WTC11 (cell line): ENCODE data around the gene SPATA32.

Source experiments
- AFF4 ChIP-seq: sonication (generic); formaldehyde crosslinking; IDR thresholded peaks from 2 replicates; pipeline ENCODE4 v1.8.1; 2023; ENCODE audit warnings: mild to moderate bottlenecking, missing genetic modification reagents, borderline replicate concordance
- ATF3 ChIP-seq: sonication (generic); formaldehyde crosslinking; conservative IDR thresholded peaks from 2 replicates; pipeline ENCODE4 v1.8.1; 2022; ENCODE audit warnings: mild to moderate bottlenecking, missing genetic modification reagents
- CREB1 ChIP-seq: sonication (generic); formaldehyde crosslinking; IDR thresholded peaks from 2 replicates; pipeline ENCODE4 v1.8.0; 2023; ENCODE audit warnings: mild to moderate bottlenecking, missing genetic modification reagents
- CTCF ChIP-seq: fragments of 200-600 bp; IDR thresholded peaks from 2 replicates; pipeline ENCODE4 v1.8.0; 2022; ENCODE audit warnings: antibody characterized with exemption
- ELF4 ChIP-seq: sonication (generic); formaldehyde crosslinking; IDR thresholded peaks from 2 replicates; pipeline ENCODE4 v1.8.1; 2022; ENCODE audit warnings: low read depth, mild to moderate bottlenecking, moderate library complexity, missing genetic modification reagents
- FOXK1 ChIP-seq: sonication (generic); formaldehyde crosslinking; IDR thresholded peaks from 2 replicates; pipeline ENCODE4 v1.8.0; 2022; ENCODE audit warnings: mild to moderate bottlenecking, moderate library complexity, missing genetic modification reagents
- IRF1 ChIP-seq: sonication (generic); formaldehyde crosslinking; IDR thresholded peaks from 2 replicates; pipeline ENCODE4 v1.8.0; 2023; ENCODE audit warnings: missing genetic modification reagents
- KAT7 ChIP-seq: sonication (generic); formaldehyde crosslinking; IDR thresholded peaks from 2 replicates; pipeline ENCODE4 v1.8.1; 2023; ENCODE audit warnings: missing genetic modification reagents, mild to moderate bottlenecking, borderline replicate concordance
- MAX ChIP-seq: sonication (generic); formaldehyde crosslinking; IDR thresholded peaks from 2 replicates; pipeline ENCODE4 v1.8.0; 2022; ENCODE audit warnings: mild to moderate bottlenecking, missing genetic modification reagents
- NFYB ChIP-seq: sonication (generic); formaldehyde crosslinking; conservative IDR thresholded peaks from 2 replicates; pipeline ENCODE4 v1.8.0; 2022; ENCODE audit warnings: low read depth, missing genetic modification reagents
- NR1H2 ChIP-seq: sonication (generic); formaldehyde crosslinking; IDR thresholded peaks from 2 replicates; pipeline ENCODE4 v1.9.0; 2021; ENCODE audit warnings: mild to moderate bottlenecking, moderate library complexity, missing genetic modification reagents
- OVOL2 ChIP-seq: fragments of 250-450 bp; sonication (Bioruptor Pico); IDR thresholded peaks from 2 replicates; pipeline ENCODE4 v1.9.0; 2021; ENCODE audit warnings: mild to moderate bottlenecking, borderline replicate concordance
- SMAD3 ChIP-seq: sonication (generic); formaldehyde crosslinking; IDR thresholded peaks from 2 replicates; pipeline ENCODE4 v1.8.0; 2022; ENCODE audit warnings: missing genetic modification reagents, mild to moderate bottlenecking, borderline replicate concordance
- ZNF512 ChIP-seq: sonication (generic); formaldehyde crosslinking; IDR thresholded peaks from 2 replicates; pipeline ENCODE4 v1.8.1; 2022; ENCODE audit warnings: missing genetic modification reagents, borderline replicate concordance

- TF ChIP-seq AFF4 (CRISPR knock-in tag) (no peak), CTCF (no peak), ATF3 (CRISPR knock-in tag) (no peak), ELF4 (CRISPR knock-in tag) (no peak), ZNF512 (CRISPR knock-in tag) (no peak), OVOL2 (CRISPR knock-in tag) (no peak), KAT7 (CRISPR knock-in tag) (no peak), NR1H2 (CRISPR knock-in tag) (no peak), MAX (CRISPR knock-in tag) (no peak), NFYB (no peak), FOXK1 (no peak), SMAD3 (CRISPR knock-in tag) (no peak), IRF1 (CRISPR knock-in tag) (no peak), CREB1 (CRISPR knock-in tag) (no peak)
These were observed 28.4 kb upstream of the SPATA32 start for GRCh38 chr17:45290269-45290765.
